Naive thymus-derived CD4-positive, alpha-beta T cell (primary cell): Measurements from ENCODE around the gene ZNF776. TPM values are rescaled to one million over a fixed set of nuclear protein-coding genes. Genes with fewer than 3 reads are reported as not detected.

Source experiments
- ATAC-seq: fragments of 150-1000 bp; cut with Tn5 transposase; 2 replicates; pipeline ENCODE4 v1.10.0; 2021; ENCODE audit warnings: mild to moderate bottlenecking, moderate library complexity
- CTCF ChIA-PET: fragments of 350-600 bp; sonication (Branson Sonifier 250); formaldehyde crosslinking; loops from one replicate; lab custom pipeline; 2021; ENCODE audit warnings: antibody characterized with exemption; lab: Charles Lee
- POLR2A ChIA-PET: fragments of 350-600 bp; sonication (Branson Sonifier 250); formaldehyde crosslinking; loops from one replicate; lab custom pipeline; 2021; ENCODE audit warnings: antibody characterized with exemption, inconsistent platforms; lab: Charles Lee
- DNase-seq, 9 donors: peaks; one replicate each; pipeline versions ENCODE4 v3.0.0 to v3.0.0-alpha.2; 2020 to 2022; ENCODE audit warnings: mixed read lengths in 1 of 9
- H3K27ac ChIP-seq: one replicate; pipeline ENCODE4 v1.7.0; 2013; ENCODE audit warnings: mild to moderate bottlenecking, low read depth, low read length, moderate library complexity
- H3K27me3 ChIP-seq, 2 donors: one replicate each; pipeline ENCODE4 v1.7.0; 2013; ENCODE audit warnings: low read length in 2 of 2, mild to moderate bottlenecking in 2 of 2, moderate library complexity in 2 of 2; ENCODE audit not compliant: control insufficient read depth in 2 of 2, insufficient read depth in 2 of 2
- H3K36me3 ChIP-seq, 3 experiments: 1 replicate in 2 of 3; 2 replicates in 1 of 3; pipeline ENCODE4 v1.7.0; 2013; ENCODE audit warnings: low read length in 3 of 3, mild to moderate bottlenecking in 3 of 3, moderate library complexity in 1 of 3; ENCODE audit not compliant: insufficient read depth in 3 of 3, control insufficient read depth in 2 of 3
- H3K4me1 ChIP-seq, 2 donors: one replicate each; pipeline ENCODE4 v1.7.0; 2013; ENCODE audit warnings: low read length in 2 of 2, mild to moderate bottlenecking in 2 of 2, moderate library complexity in 1 of 2; ENCODE audit not compliant: control insufficient read depth in 2 of 2, insufficient read depth in 2 of 2
- H3K4me3 ChIP-seq: 2 replicates; pipeline ENCODE4 v1.7.0; 2013; ENCODE audit warnings: mild to moderate bottlenecking, low read length
- H3K9me3 ChIP-seq, 3 experiments: 1 replicate in 2 of 3; 2 replicates in 1 of 3; pipeline ENCODE4 v1.7.0; 2013; ENCODE audit warnings: low read length in 3 of 3; ENCODE audit not compliant: control insufficient read depth in 2 of 3
- H3K27ac Mint-ChIP-seq, 9 donors: one replicate each; pipeline ENCODE4 v1.8.0; 2020 to 2022; ENCODE audit warnings: mixed read lengths in 9 of 9, mild to moderate bottlenecking in 8 of 9, moderate library complexity in 5 of 9, inconsistent platforms in 2 of 9
- H3K27me3 Mint-ChIP-seq, 5 donors: one replicate each; pipeline ENCODE4 v1.8.0; 2021 to 2022; ENCODE audit warnings: mixed read lengths in 5 of 5, mild to moderate bottlenecking in 1 of 5
- H3K36me3 Mint-ChIP-seq, 5 donors: one replicate each; pipeline ENCODE4 v1.8.0; 2020 to 2022; ENCODE audit warnings: mixed read lengths in 5 of 5, mild to moderate bottlenecking in 3 of 5, inconsistent platforms in 1 of 5
- H3K4me1 Mint-ChIP-seq, 7 donors: one replicate each; pipeline ENCODE4 v1.8.0; 2020 to 2022; ENCODE audit warnings: mixed read lengths in 7 of 7, mild to moderate bottlenecking in 3 of 7, inconsistent platforms in 1 of 7
- H3K4me3 Mint-ChIP-seq, 10 donors: one replicate each; pipeline ENCODE4 v1.8.0; 2020 to 2022; ENCODE audit warnings: mild to moderate bottlenecking in 10 of 10, mixed read lengths in 10 of 10, moderate library complexity in 6 of 10, inconsistent platforms in 2 of 10
- H3K9me3 Mint-ChIP-seq, 11 donors: one replicate each; pipeline ENCODE4 v1.8.0; 2020 to 2022; ENCODE audit warnings: mixed read lengths in 11 of 11, mild to moderate bottlenecking in 4 of 11, inconsistent platforms in 1 of 11, moderate library complexity in 1 of 11
- intact Hi-C, 2 donors: fragments of 100-400 bp; cut with micrococcal nuclease; formaldehyde crosslinking; loops; one replicate each; pipeline ENCODE4 v1.15.1; 2023
- polyA plus RNA-seq, 2 donors: library from polyadenylated mRNA; unstranded; fragments of 300-500 nt; fragmentation: Illumina TruSeq; gene quantifications; one replicate each; pipeline ENCODE4 v1.2.3, GENCODE V29; 2021
- total RNA-seq, 6 experiments: library from RNA in 5 of 6; stranded (reverse) in 5 of 6; gene quantifications; 1 replicate in 5 of 6; 2 replicates in 1 of 6; pipeline ENCODE4 v1.2.3 and lab custom pipeline; 2021 to 2026

The ZNF776 gene
- total and polyA plus RNA-seq, 7 experiments from 2014 or later = 6.5 to 52.3 (median 19.3) TPM

- Histone ChIP-seq H3K27ac (peak overlapping the region; percentile 85), H3K36me3 (peaks cover 16 to 53% (median 39%) of the 10 kb centered on the region in 3 experiments), H3K27me3 (no peaks in the 10 kb centered on the region), H3K4me1 (peaks cover 6 to 16% of the 10 kb centered on the region in 2 donors), H3K4me3 (peak overlapping the region; percentile 86), H3K9me3 (peaks cover 0 to 47% (median 34%) of the 10 kb centered on the region in 3 experiments)
- CTCF ChIA-PET = interaction anchor here (0.6 kb wide), 1 partner anchor 345 kb away, joined by 3 read pairs; no protein-coding TSS in a partner anchor
- H3K27ac Mint-ChIP-seq = peak overlapping the region in 7 of 9 donors; percentile 90 to 99 (median 94)
- no peak for DNase-seq
- no peak for ATAC-seq
- POLR2A ChIA-PET = interaction anchor here (1.0 to 2.2 kb wide), 4 partner anchors 10 to 72 kb away, joined by 3 to 13 read pairs (median 6); partner anchors contain the start of genes ZNF552 and ZNF671
- peaks cover 11 to 83% (median 53%) of the 10 kb centered on the region in 11 donors for H3K9me3 Mint-ChIP-seq
- H3K27me3 Mint-ChIP-seq = no peaks in the 10 kb centered on the region
- peaks cover 13 to 40% (median 31%) of the 10 kb centered on the region in 7 donors for H3K4me1 Mint-ChIP-seq
- peaks cover 43 to 61% (median 55%) of the 10 kb centered on the region in 5 donors for H3K36me3 Mint-ChIP-seq
- peak overlapping the region; percentile 91 to 99 (median 94) for H3K4me3 Mint-ChIP-seq
- intact Hi-C loops = loop anchor here (2.0 to 5.0 kb wide), 7 partner anchors 67 to 531 kb away; partner anchors contain the start of genes ZNF17 (in 1 of the 2), ZNF256 (in 1 of the 2), ZNF416 (in 1 of the 2) and ZNF551 (in 1 of the 2)
Measured at GRCh38 chr19:57747472-57747807, 825 bp downstream of the ZNF776 start.

GRCh38 chr19:57748029-57748428 is 1.4 kb downstream of the ZNF776 start:
- peaks cover 22 to 59% (median 45%) of the 10 kb centered on the region in 3 experiments for H3K36me3 ChIP-seq
- Mint-ChIP-seq H3K4me1 (peaks cover 13 to 40% (median 35%) of the 10 kb centered on the region in 7 donors), H3K36me3 (peaks cover 49 to 67% (median 60%) of the 10 kb centered on the region in 5 donors), H3K27ac (peak overlapping the region in 3 of 9 donors; percentile 26 to 58 (median 44)), H3K27me3 (no peaks in the 10 kb centered on the region), H3K9me3 (peaks cover 15 to 89% (median 59%) of the 10 kb centered on the region in 11 donors), H3K4me3 (peak overlapping the region; percentile 76 to 99 (median 94))
- DNase-seq = no peak
- H3K4me1 ChIP-seq = peaks cover 6 to 16% of the 10 kb centered on the region in 2 donors
- no peak for ATAC-seq
- CTCF ChIA-PET = no interaction called here
- peaks cover 3 to 53% (median 36%) of the 10 kb centered on the region in 3 experiments for H3K9me3 ChIP-seq
- no peaks in the 10 kb centered on the region for H3K27me3 ChIP-seq
- intact Hi-C loops = loop anchor here (5.0 kb wide), 3 partner anchors 171 to 336 kb away; partner anchors contain the start of genes ZNF17 (in 1 of the 2), ZNF256 (in 1 of the 2) and ZNF416 (in 1 of the 2)
- H3K4me3 ChIP-seq = peak overlapping the region; percentile 86
- H3K27ac ChIP-seq = no peak overlapping the region
- POLR2A ChIA-PET = interaction anchor here (1.1 to 2.2 kb wide), 2 partner anchors 20 to 67 kb away, joined by 8 to 13 read pairs; partner anchors contain the start of genes ZNF552 and ZNF671

GRCh38 chr19:57754091-57754673 is 7.6 kb downstream of the ZNF776 start:
- no peak overlapping the region for H3K27ac Mint-ChIP-seq

GRCh38 chr19:57755031-57755430 is 8.4 kb downstream of the ZNF776 start:
- no peaks in the 10 kb centered on the region for H3K27me3 ChIP-seq
- no peaks in the 10 kb centered on the region for H3K4me1 ChIP-seq
- intact Hi-C loops = no loop called here
- no peak overlapping the region for H3K4me3 Mint-ChIP-seq
- peaks cover 37 to 86% (median 39%) of the 10 kb centered on the region in 3 experiments for H3K36me3 ChIP-seq
- no peak for DNase-seq
- CTCF ChIA-PET = no interaction called here
- H3K9me3 Mint-ChIP-seq = peaks cover 18 to 99% (median 79%) of the 10 kb centered on the region in 11 donors
- H3K27ac Mint-ChIP-seq = no peak overlapping the region
- POLR2A ChIA-PET = interaction anchor here (0.6 to 0.9 kb wide), 2 partner anchors 17 to 165 kb away, joined by 3 to 5 read pairs; no protein-coding TSS in a partner anchor
- no peak for ATAC-seq
- H3K4me3 ChIP-seq = peak overlapping the region; percentile 9
- peaks cover 35 to 99% (median 63%) of the 10 kb centered on the region in 3 experiments for H3K9me3 ChIP-seq
- H3K27me3 Mint-ChIP-seq = no peaks in the 10 kb centered on the region
- peaks cover 0 to 8% (median 4%) of the 10 kb centered on the region in 7 donors for H3K4me1 Mint-ChIP-seq
- H3K27ac ChIP-seq = no peak overlapping the region
- H3K36me3 Mint-ChIP-seq = peaks cover 47 to 99% (median 96%) of the 10 kb centered on the region in 5 donors

More at GRCh38 chr19:57754091-57754673, 7.6 kb downstream of the ZNF776 start:
- DNase-seq = no peak
- POLR2A ChIA-PET = interaction anchor here (0.9 kb wide), 1 partner anchor 18 kb away, joined by 3 read pairs; no protein-coding TSS in a partner anchor
- H3K27me3 ChIP-seq = no peaks in the 10 kb centered on the region
- Mint-ChIP-seq H3K27me3 (no peaks in the 10 kb centered on the region), H3K4me1 (peaks cover 0 to 15% (median 8%) of the 10 kb centered on the region in 7 donors), H3K36me3 (peaks cover 47 to 99% (median 96%) of the 10 kb centered on the region in 5 donors), H3K4me3 (peak overlapping the region in 1 of 10 donors; percentile 20), H3K9me3 (peaks cover 18 to 100% (median 79%) of the 10 kb centered on the region in 11 donors)
- H3K36me3 ChIP-seq = peaks cover 37 to 86% (median 47%) of the 10 kb centered on the region in 3 experiments
- H3K9me3 ChIP-seq = peaks cover 35 to 99% (median 71%) of the 10 kb centered on the region in 3 experiments
- no peaks in the 10 kb centered on the region for H3K4me1 ChIP-seq
- H3K27ac ChIP-seq = no peak overlapping the region
- intact Hi-C loops = no loop called here
- CTCF ChIA-PET = no interaction called here
- no peak for ATAC-seq
- H3K4me3 ChIP-seq = peak overlapping the region; percentile 9

- Histone ChIP-seq H3K9me3 (peaks cover 33 to 72% (median 49%) of the 10 kb centered on the region in 3 experiments), H3K4me3 (no peak overlapping the region), H3K36me3 (peaks cover 15 to 71% (median 16%) of the 10 kb centered on the region in 3 experiments), H3K27ac (no peak overlapping the region), H3K27me3 (no peaks in the 10 kb centered on the region), H3K4me1 (no peaks in the 10 kb centered on the region)
- no peak overlapping the region for H3K27ac Mint-ChIP-seq
- H3K36me3 Mint-ChIP-seq = peaks cover 26 to 92% (median 87%) of the 10 kb centered on the region in 5 donors
- no peak for ATAC-seq
- H3K9me3 Mint-ChIP-seq = peaks cover 11 to 95% (median 64%) of the 10 kb centered on the region in 11 donors
- no peaks in the 10 kb centered on the region for H3K4me1 Mint-ChIP-seq
- no peak overlapping the region for H3K4me3 Mint-ChIP-seq
- ChIA-PET CTCF (no interaction called here), POLR2A (no interaction called here)
- intact Hi-C loops = no loop called here
- DNase-seq = no peak
- no peaks in the 10 kb centered on the region for H3K27me3 Mint-ChIP-seq
Measured at GRCh38 chr19:57757941-57758340, 11.3 kb downstream of the ZNF776 start.

GRCh38 chr19:57759096-57759495 is 12.5 kb downstream of the ZNF776 start:
- Histone ChIP-seq H3K4me1 (no peaks in the 10 kb centered on the region), H3K9me3 (peaks cover 22 to 63% (median 38%) of the 10 kb centered on the region in 3 experiments), H3K27me3 (no peaks in the 10 kb centered on the region), H3K36me3 (peaks cover 4 to 68% (median 4%) of the 10 kb centered on the region in 3 experiments), H3K4me3 (no peak overlapping the region), H3K27ac (no peak overlapping the region)
- intact Hi-C loops = no loop called here
- Mint-ChIP-seq H3K4me1 (no peaks in the 10 kb centered on the region), H3K27me3 (no peaks in the 10 kb centered on the region), H3K27ac (no peak overlapping the region), H3K9me3 (peaks cover 11 to 95% (median 53%) of the 10 kb centered on the region in 11 donors), H3K36me3 (peaks cover 20 to 90% (median 85%) of the 10 kb centered on the region in 5 donors), H3K4me3 (no peak overlapping the region)
- ChIA-PET CTCF (no interaction called here), POLR2A (no interaction called here)
- no peak for ATAC-seq
- DNase-seq = no peak
